KOPT-K1 (cell line): ENCODE results near the gene STAP2.

Experiments used
- H3K27ac ChIP-seq: fragments of 200-600 bp; sonication (generic); 2 replicates; pipeline ENCODE4 v1.5.1; 2016; ENCODE audit warnings: antibody characterized with exemption, mild to moderate bottlenecking, low read depth, low read length; ENCODE audit not compliant: poor library complexity, severe bottlenecking
- H3K36me3 ChIP-seq: fragments of 200-600 bp; sonication (generic); 2 replicates; pipeline ENCODE4 v1.5.1; 2017; ENCODE audit warnings: antibody characterized with exemption, mild to moderate bottlenecking, low read length, moderate library complexity; ENCODE audit not compliant: insufficient read depth
- H3K9me3 ChIP-seq: fragments of 200-600 bp; sonication (generic); 2 replicates; pipeline ENCODE4 v1.5.1; 2017; ENCODE audit warnings: antibody characterized with exemption, low read length, mild to moderate bottlenecking; ENCODE audit not compliant: insufficient read depth, poor library complexity, severe bottlenecking

The STAP2 gene, protein sequence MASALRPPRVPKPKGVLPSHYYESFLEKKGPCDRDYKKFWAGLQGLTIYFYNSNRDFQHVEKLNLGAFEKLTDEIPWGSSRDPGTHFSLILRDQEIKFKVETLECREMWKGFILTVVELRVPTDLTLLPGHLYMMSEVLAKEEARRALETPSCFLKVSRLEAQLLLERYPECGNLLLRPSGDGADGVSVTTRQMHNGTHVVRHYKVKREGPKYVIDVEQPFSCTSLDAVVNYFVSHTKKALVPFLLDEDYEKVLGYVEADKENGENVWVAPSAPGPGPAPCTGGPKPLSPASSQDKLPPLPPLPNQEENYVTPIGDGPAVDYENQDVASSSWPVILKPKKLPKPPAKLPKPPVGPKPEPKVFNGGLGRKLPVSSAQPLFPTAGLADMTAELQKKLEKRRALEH

DNA sequence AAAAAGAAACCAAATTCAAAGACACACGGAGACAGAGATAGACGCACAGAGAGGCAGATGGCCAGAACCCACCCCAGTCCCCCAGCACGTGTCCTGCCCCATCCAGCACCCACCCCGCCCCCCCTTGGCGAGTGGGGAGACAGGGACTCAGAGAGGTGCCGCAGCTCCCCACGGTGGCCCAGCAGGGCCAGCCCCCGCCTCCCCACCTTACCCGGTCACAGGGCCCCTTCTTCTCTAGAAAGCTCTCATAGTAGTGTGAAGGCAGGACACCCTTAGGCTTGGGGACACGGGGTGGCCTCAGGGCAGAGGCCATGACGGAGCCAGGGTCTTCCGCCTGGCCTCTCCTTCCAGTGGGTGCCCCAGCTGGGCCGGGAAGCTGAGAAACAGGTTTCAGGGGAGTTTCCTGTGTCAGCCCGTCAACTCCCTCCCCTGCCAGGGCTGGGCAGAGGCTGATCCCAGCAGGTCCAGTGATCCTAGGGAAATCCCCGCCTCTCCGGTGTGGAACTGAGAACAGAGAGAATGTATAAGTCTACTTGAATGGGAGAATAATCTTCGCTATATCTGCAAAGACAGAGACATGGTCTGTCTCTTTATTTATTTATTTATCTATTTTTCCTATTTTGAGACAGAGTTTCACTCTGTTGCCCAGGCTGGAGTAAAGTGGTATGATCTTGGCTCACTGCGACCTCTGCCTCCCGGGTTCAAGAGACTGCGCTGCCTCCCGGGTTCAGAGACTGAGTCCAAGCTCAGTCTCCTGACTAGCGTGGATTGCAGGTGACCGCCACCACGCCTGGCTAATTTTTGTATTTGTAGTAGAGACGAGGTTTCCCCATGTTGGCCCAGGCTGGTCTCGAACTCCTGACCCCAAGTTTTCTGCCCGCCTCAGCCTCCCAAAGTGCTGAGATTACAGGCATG is at the start of gene STAP2:
TSS of gene STAP2 (minus strand) at position 387 of the 915 bp plus-strand sequence. CDS start at position 313, 74 bp downstream.
- no peaks in the 10 kb centered on the region for H3K9me3 ChIP-seq
- no peak within 1 kb of the TSS for H3K27ac ChIP-seq
- no peaks in the 10 kb centered on the region for H3K36me3 ChIP-seq

DNA sequence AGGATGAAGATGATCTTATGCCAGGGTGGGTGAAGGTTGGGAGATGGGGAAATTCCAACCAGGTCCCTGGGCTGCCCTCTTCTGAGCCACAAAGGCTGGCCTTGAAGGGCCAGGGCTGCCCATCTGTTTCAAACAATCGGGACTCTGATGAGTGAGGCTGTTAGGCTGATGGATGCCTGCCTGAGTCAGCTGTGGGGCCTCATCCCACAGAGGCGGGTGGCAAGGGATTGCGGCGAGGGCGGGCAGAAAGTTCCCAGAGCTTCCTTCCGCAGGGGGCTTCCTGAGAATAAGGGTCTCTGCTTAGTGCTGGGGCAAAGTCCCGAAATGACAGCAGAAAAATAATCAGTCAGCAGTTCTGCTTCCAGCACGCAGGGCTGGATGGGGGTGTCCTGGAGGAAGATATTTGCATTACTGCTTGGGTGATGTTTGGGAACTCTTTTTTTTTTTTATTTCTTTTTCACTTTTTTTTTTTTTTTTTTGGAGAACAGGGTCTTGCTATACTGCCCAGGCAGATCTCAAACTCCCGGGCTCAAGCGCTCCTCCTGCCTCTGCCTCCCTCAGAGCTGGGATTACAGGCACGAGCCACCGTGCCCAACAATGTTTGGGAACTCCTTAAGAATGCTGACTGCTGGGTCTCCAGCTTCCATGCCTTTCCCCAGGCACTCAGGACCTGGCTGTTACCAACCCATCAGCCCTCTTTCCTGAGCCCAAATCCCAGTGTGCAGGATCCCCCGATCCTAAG is 47.6 kb upstream of the STAP2 start:
- peaks cover 54% of the 10 kb centered on the region for H3K36me3 ChIP-seq
- no peak overlapping the region for H3K27ac ChIP-seq
- no peaks in the 10 kb centered on the region for H3K9me3 ChIP-seq

DNA sequence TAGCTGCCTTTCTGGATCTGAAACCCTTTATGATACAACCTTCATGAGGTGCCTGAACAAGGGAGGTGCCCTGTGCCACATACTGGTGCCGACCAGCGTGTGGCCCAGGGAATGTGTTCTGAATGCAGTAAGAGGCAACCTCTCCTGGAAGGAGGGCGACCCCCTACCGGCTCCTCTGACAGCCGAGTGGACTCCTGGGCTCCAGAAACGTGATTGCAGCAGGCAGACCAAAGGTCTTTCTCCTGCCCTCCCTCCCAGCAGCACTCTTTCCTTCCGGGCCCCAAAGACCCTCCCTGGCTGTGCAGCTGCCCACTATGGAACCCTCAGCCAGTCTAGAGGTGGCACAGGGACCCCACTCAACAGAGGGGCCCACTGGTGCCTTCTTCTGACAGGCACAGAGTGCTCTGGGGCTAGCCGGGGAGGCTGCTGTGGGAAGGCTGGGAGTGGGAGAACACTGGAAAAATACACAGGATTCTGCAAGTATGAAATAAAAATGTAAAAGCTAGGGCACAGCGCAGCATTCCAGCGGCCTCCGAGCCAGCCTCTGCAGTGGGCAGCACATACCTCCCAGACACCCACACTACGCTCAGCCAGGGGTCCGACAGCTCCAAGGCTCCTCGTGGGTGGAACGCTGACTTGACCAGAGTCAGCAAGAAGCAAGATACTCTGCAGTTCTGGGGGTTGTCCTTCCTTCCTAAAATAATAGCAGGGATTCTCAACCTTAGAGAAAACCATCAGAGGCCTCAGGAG is 46.8 kb upstream of the STAP2 start:
- Histone ChIP-seq H3K9me3 (no peaks in the 10 kb centered on the region), H3K27ac (no peak overlapping the region), H3K36me3 (peaks cover 54% of the 10 kb centered on the region)

DNA sequence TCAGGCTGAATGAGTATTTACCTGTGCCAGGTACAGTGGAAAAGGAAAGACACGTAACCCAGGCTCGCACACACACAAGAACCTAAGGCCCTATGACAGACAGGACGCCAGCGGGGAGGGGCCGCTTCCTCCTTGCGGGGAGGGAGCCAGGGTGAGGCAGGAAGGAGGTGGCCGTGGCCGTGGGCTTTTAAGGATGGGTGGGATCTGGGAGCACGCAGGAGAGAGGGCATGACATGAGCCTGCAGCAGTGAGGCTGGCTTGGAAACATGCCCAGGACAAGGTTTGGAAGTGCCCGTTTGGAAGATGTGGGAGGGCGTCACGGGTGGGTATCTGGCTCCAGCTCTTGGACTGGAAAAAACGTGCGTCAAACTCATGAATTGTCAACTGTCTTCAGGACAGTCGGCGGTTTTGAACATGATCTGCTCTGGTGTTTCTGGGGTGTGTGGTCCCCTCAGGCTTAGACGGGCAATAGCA is 41.7 kb upstream of the STAP2 start:
- H3K9me3 ChIP-seq, result no peaks in the 10 kb centered on the region
- no peak overlapping the region for H3K27ac ChIP-seq
- H3K36me3 ChIP-seq, result peaks cover 26% of the 10 kb centered on the region

DNA sequence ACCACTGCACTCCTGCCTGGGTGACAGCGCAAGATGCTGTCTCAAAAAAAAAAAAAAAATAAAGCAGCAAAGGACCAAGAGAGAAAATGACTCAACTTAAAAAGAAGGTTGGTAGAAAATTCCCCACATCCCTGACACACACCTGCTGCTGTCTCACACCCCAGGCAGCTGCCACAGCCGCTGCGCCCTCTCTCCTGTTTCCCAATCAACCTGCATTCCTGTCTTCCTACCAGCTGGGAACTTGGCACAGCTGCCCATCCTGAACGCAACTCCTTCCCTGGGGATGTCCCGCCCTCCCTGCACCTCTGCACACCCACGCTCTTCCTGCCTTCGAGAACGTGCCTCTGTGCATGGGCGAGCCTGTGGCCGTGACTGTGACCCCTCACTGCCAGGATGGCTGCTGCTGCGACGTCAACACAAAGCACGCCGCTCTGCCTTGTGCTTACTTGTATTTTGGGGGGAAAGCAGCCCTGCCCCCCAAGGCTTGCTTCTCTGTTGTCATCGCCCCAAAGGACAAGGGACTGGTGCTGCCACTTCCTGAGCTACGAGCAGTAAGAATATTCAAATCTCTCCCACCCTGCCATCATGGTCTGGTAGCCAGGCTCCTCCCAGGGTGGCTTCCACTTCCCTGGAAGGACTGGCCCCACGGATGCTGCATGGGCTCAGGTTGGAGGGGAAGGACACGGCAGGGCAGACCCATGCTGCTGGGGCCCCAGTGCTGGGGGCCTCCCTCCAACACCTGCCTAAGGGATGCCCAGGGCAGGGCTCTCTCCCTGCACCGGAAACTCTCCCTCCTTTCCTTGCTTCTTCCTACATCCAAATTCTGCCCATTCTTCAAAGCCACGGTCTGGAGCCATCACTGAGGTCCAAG is 41.0 kb upstream of the STAP2 start:
- Histone ChIP-seq H3K27ac (no peak overlapping the region), H3K9me3 (no peaks in the 10 kb centered on the region), H3K36me3 (peaks cover 19% of the 10 kb centered on the region)

DNA sequence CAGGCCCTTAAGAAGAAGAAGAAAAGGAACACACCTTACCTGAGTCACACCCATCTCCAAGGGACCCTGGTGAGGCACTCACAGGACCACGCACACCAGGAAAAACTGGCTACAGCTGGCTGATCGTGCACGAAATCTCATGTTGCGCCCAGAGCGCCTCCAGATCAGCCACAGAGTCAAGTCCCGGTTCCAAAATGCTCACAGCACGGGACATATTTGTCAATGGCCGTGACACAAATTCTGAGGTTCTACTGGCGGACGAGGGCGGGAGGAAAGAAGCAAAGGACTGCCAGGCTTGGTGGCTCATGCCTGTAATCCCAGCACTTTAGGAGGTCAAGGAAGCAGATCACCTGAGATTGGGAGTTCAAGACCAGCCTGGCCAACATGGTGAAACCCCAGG is 40.3 kb upstream of the STAP2 start:
- Histone ChIP-seq H3K27ac (no peak overlapping the region), H3K36me3 (peaks cover 12% of the 10 kb centered on the region), H3K9me3 (no peaks in the 10 kb centered on the region)

DNA sequence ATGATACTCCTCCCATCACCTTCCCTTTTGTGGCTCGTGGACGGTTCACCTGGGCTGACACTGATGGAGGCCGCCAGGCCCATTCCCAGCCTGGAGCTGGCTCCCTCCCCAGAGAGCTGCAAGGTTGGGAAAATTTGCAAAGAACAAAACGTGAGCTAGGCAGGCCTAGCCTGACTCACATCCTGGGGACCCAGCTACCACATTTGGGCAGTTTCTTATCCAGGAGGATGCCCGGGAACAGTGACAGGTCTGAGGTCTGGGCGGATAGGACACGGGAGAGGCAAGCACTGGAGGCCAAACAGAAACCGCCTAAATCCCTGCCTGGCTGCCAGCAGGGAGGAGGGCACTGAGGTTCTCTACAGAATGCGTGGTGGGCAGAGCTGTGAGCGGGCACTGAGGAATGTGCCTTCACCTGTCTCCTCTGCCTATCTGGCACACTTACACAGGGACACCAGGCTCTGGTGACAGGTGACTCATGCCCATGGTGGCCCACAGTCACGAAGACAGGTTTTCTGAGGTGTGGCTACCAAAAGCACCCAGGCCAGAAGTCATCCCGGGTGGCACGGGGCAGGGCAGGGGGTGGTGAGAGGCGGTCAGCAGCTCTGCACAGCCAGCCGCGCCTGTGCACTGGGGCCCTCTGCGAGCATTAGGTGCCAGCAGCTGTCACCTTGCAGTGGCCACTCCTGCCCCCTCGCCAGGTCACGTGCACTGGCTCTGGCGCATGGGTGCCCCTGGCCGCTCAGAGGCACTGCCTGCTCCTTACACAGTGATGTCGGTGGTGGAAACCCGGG is 38.6 kb upstream of the STAP2 start:
- Histone ChIP-seq H3K27ac (no peak overlapping the region), H3K36me3 (peaks cover 5% of the 10 kb centered on the region; the same call in 1 of the 2 replicates), H3K9me3 (no peaks in the 10 kb centered on the region)

DNA sequence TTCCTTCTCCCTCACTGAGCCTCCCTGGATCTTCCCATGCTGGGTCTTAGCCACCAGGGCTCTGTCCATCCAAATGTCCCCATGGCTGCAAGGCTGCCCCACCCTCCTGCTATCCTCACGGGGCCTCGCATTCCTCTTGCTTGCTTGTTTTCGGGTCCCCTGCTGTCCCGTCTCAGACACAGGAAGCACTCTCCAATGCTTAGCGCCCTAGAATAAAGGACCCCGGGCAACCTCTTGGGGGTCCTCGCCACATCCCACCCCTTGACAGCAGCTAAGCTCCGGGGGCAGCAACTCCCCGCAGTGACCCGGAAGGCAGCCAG is 38.0 kb upstream of the STAP2 start:
- Histone ChIP-seq H3K36me3 (peaks cover 5% of the 10 kb centered on the region; the same call in 1 of the 2 replicates), H3K27ac (no peak overlapping the region), H3K9me3 (no peaks in the 10 kb centered on the region)

DNA sequence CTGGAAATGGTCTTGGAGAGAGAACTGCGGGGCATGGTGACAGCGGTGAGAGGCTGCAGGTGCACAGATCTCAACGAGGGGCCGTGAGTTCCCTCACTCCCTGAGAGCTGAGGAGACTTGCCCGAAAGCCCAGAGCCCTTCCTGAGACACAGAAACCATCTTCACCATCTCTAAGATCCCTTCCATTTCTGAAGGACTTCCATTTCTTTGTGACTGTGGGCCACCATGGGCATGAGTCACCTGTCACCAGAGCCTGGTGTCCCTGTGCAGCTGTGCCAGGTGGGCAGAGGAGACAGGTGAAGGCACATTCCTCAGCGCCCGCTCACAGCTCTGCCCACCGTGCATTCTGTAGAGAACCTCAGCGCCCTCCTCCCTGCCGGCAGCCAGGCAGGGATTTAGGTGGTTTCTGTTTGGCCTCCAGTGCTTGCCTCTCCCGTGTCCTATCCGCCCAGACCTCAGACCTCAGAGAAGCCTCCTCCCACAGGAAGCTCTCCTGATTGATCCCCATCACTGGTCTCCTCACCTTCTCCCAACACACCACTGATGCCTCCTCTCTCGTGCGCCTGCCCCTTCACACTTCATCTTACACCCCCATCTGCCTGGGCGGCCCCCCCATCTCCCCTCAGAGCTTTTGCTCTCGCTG is 37.5 kb upstream of the STAP2 start:
- H3K9me3 ChIP-seq, result no peaks in the 10 kb centered on the region
- no peak overlapping the region for H3K27ac ChIP-seq
- peaks cover 5% of the 10 kb centered on the region; the same call in 1 of the 2 replicates for H3K36me3 ChIP-seq

DNA sequence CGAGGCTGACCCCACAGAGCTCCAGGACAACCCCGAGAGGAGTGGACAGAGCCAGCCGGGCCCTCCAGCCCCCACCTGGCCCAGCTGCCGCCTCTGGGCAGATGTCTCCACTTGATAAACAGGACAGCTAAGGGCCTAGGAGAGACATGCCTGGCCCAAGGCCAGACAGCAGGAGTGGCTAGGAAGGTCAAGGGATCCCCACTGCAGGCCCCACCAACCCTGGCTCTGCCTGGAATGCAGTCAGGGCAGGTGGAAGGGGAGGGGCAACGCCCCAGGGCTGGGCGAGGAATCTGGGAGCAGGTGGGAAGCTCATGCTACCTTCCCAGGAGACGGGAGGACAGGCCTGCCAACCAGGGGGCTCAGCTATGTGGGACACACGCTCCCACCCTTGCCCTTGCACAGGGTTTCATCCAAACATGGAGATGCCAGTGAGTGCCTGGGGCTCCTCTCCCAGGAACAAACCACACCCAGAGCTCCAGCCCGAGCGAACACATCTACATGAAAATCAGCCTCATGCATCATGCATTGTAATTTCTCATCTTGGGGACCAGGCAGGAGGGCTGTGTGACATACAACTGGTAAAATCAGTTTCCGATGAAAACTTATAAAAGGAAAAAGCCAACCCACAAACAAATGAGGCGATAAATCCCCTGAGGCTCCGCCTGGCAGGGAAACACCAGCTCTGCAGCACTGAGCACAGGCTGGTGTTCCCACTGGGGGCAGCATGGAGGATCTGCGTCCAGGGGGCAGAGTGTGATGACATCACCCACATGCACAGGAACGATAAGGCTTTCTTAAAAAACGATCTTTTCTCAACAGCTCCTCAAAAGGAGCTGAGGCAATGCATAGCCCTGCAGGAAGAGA is 36.8 kb upstream of the STAP2 start:
- H3K27ac ChIP-seq, result no peak overlapping the region
- no peaks in the 10 kb centered on the region for H3K9me3 ChIP-seq
- H3K36me3 ChIP-seq, result peaks cover 5% of the 10 kb centered on the region; the same call in 1 of the 2 replicates

DNA sequence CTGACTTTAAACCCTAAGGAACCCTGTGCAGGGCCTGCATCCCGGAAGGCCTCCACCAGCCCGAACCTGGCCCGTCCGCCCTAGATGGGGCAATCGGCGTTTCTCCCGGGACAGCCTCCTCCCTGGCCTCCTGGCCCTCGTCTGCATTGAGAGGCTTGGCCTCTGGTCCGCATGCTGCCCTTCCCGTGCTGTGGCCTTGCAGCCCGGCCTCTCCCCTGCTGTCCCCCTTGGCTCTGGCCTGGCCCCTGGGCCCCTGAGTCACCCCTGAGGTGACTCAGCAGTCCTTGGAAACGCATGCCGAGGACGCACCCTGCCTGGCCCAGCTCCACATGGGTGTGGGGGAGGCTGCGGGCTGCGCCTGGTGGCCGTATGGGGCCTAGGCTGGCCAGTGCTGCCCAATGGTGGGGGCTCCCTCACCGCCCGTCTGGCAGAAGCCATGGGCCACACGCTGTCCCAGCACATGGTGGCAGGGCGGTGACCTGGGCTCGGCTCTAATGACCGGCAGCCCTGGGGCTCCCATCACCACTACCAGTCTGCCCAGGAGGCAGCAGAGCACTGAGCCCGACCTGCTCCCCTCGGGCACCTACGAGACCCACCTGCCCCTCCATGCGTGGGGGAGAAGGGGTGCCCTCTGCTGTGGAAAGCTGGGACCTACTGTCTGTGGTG is 36.0 kb upstream of the STAP2 start:
- peaks cover 5% of the 10 kb centered on the region; the same call in 1 of the 2 replicates for H3K36me3 ChIP-seq
- H3K9me3 ChIP-seq, result no peaks in the 10 kb centered on the region
- H3K27ac ChIP-seq, result no peak overlapping the region
